GM06990 (cell line): ENCODE measurements around the gene TRIM17.

ENCODE experiments used
- DNase-seq: peaks from one replicate; pipeline ENCODE4 v3.0.0-alpha.2; 2011; ENCODE audit not compliant: insufficient read length; ENCODE audit errors: extremely low read depth
- H3K27me3 ChIP-seq: replicated peaks from 2 replicates; pipeline ENCODE4 v1.6.0; 2011; ENCODE audit warnings: low read length; ENCODE audit not compliant: control insufficient read depth, insufficient read depth
- H3K36me3 ChIP-seq: 2 replicates; pipeline ENCODE4 v1.5.1; 2011; ENCODE audit warnings: low read length; ENCODE audit not compliant: control insufficient read depth, insufficient read depth
- H3K4me3 ChIP-seq: replicated peaks from 2 replicates; pipeline ENCODE4 v1.5.1; 2011; ENCODE audit warnings: low read depth, mild to moderate bottlenecking, control low read depth, low read length
- TF ChIP-seq, protein P1 (sequence below): IDR thresholded peaks from 2 replicates; pipeline ENCODE4 v1.5.1; 2011; ENCODE audit warnings: low read length, control low read depth, mild to moderate bottlenecking, inconsistent platforms; ENCODE audit not compliant: insufficient read depth, poor library complexity, severe bottlenecking

TRIM17 gene

GRCh38 chr1:228445843-228446650 lies 29.4 kb upstream of the TRIM17 start:
- TF ChIP-seq, protein P1, sequence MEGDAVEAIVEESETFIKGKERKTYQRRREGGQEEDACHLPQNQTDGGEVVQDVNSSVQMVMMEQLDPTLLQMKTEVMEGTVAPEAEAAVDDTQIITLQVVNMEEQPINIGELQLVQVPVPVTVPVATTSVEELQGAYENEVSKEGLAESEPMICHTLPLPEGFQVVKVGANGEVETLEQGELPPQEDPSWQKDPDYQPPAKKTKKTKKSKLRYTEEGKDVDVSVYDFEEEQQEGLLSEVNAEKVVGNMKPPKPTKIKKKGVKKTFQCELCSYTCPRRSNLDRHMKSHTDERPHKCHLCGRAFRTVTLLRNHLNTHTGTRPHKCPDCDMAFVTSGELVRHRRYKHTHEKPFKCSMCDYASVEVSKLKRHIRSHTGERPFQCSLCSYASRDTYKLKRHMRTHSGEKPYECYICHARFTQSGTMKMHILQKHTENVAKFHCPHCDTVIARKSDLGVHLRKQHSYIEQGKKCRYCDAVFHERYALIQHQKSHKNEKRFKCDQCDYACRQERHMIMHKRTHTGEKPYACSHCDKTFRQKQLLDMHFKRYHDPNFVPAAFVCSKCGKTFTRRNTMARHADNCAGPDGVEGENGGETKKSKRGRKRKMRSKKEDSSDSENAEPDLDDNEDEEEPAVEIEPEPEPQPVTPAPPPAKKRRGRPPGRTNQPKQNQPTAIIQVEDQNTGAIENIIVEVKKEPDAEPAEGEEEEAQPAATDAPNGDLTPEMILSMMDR = no peak
- DNase-seq = peak; percentile 46
- Histone ChIP-seq H3K36me3 (no peaks in the 10 kb centered on the region), H3K4me3 (peak overlapping the region; percentile 42), H3K27me3 (no peaks in the 10 kb centered on the region; the same call in 1 of the 2 replicates)

GRCh38 chr1:228445490-228445842 lies 28.8 kb upstream of the TRIM17 start:
- no peak for DNase-seq
- Histone ChIP-seq H3K27me3 (no peaks in the 10 kb centered on the region; the same call in 1 of the 2 replicates), H3K36me3 (no peaks in the 10 kb centered on the region), H3K4me3 (peak overlapping the region; percentile 42)
- TF ChIP-seq, protein P1 = no peak

- no peaks in the 10 kb centered on the region; the same call in 1 of the 2 replicates for H3K27me3 ChIP-seq
- TF ChIP-seq, protein P1 = no peak
- no peak overlapping the region for H3K4me3 ChIP-seq
- no peak for DNase-seq
- no peaks in the 10 kb centered on the region for H3K36me3 ChIP-seq
Observed at GRCh38 chr1:228443395-228443794, 26.7 kb upstream of the TRIM17 start.

DNA sequence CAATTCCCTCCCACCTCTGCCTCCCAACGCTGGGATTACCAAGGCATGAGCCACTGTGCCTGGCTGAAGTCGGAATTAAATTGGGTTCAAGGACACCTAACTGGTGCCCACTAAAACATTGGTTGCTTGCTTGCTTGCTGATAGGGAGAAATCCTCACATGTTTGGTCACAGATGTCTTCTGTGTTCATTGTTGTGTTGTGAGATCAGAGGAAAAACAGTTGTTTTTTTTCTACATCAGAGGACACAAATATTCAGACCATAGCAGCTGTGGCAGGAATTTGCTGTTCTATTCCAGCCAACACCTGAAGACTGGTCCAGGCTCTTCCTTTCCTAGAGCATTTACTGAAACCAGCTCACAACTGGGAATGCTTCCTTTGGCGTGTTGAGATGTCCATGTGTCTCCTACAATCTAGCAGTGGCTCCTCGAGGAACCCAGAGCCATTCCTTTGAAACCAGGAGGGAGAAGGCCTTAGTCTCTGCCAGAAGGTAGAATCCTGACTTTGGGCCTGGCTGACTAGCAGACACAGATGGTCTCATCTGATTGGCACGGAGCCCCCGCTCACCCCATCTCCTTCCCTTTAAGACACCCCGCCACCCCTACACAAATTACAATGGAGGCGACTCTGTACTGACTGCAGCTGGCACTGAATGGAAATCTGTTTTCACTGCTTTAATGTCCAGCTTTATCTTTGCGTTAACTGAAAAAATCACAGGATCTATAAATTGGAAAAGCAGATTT lies 24.3 kb upstream of the TRIM17 start:
- no peaks in the 10 kb centered on the region for H3K27me3 ChIP-seq
- H3K4me3 ChIP-seq = no peak overlapping the region
- TF ChIP-seq, protein P1 = no peak
- no peaks in the 10 kb centered on the region for H3K36me3 ChIP-seq
- no peak for DNase-seq

DNA sequence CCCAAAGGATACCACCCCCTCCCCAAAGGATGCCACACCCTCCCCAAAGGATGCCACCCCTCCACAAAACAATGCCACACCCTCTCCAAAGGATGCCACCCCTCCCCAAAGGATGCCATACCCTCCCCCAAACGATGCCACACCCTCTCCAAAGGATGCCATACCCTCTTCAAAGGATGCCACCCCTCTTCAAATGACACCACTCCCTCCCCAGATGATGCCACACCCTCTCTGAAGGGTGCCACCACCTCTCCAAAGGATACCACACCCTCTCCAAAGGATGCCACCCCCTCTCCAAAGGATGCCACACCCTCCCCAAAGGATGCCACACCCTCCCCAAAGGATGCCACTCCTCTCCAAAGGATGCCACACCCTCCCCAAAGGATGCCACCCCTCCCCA lies 21.6 kb upstream of the TRIM17 start:
- TF ChIP-seq, protein P1 = no peak
- Histone ChIP-seq H3K36me3 (no peaks in the 10 kb centered on the region), H3K27me3 (no peaks in the 10 kb centered on the region; the same call in 1 of the 2 replicates), H3K4me3 (no peak overlapping the region)
- no peak for DNase-seq
